ENCODE results near the gene MACROD2.

- no peak for TF ChIP-seq SUZ12 (IDR thresholded peaks at IDR 0.05; ENCODE audit: extremely low read depth, insufficient read depth, insufficient read length)
- no peak for TF ChIP-seq YY1 (IDR thresholded peaks at IDR 0.05; ENCODE audit: insufficient read depth, insufficient read length)
Measured at GRCh38 chr20:15146948-15147347, 1151.6 kb downstream of the MACROD2 start.
